Measurements from ENCODE around the gene EPHA2.
"Not testable (repeated sequence)": the region's sequence is repeated elsewhere in the genome, so short reads cannot be mapped to it uniquely, and the experiment has no call there.

EPHA2 gene

GRCh38 chr1:16117369-16117768, 38.5 kb downstream of the EPHA2 start:
- DNase-seq: no peak

- no peak for DNase-seq
Observed at GRCh38 chr1:16116625-16117024, 39.2 kb downstream of the EPHA2 start.

GRCh38 chr1:16116002-16116401, 39.9 kb downstream of the EPHA2 start:
- DNase-seq: no peak

- no peak for DNase-seq
Observed at GRCh38 chr1:16115468-16115983, 40.3 kb downstream of the EPHA2 start.

GRCh38 chr1:16114527-16115467, 41.1 kb downstream of the EPHA2 start:
- no peak for DNase-seq

- no peak for DNase-seq
Observed at GRCh38 chr1:16112596-16113555, 43.0 kb downstream of the EPHA2 start.

- DNase-seq: no peak
Observed at GRCh38 chr1:16111771-16112595, 43.9 kb downstream of the EPHA2 start.

GRCh38 chr1:16110884-16111283, 45.0 kb downstream of the EPHA2 start:
- no peak for DNase-seq

GRCh38 chr1:16110456-16110855, 45.4 kb downstream of the EPHA2 start:
- no peak for DNase-seq

- no peak for DNase-seq
Observed at GRCh38 chr1:16109571-16109970, 46.3 kb downstream of the EPHA2 start.

- DNase-seq: not testable (repeated sequence)
Observed at GRCh38 chr1:16107039-16107438, 48.8 kb downstream of the EPHA2 start.

- no peak for DNase-seq
Observed at GRCh38 chr1:16101623-16102022, 54.2 kb downstream of the EPHA2 start.

GRCh38 chr1:16099412-16099811, 56.5 kb downstream of the EPHA2 start:
- no peak for DNase-seq

- no peak for DNase-seq
Observed at GRCh38 chr1:16095447-16095846, 60.4 kb downstream of the EPHA2 start.

- DNase-seq: no peak
Observed at GRCh38 chr1:16094453-16095158, 61.3 kb downstream of the EPHA2 start.

GRCh38 chr1:16093611-16094010, 62.3 kb downstream of the EPHA2 start:
- DNase-seq: no peak

- no peak for DNase-seq
Observed at GRCh38 chr1:16092923-16093511, 62.9 kb downstream of the EPHA2 start.

- DNase-seq: no peak
Observed at GRCh38 chr1:16092097-16092922, 63.6 kb downstream of the EPHA2 start.

- DNase-seq: no peak
Observed at GRCh38 chr1:16091296-16091695, 64.6 kb downstream of the EPHA2 start.

Data from effector CD8-positive, alpha-beta T cell (primary cell).